K562 (cell line): ENCODE data around the gene C17orf113. TPM values are rescaled to one million over a fixed set of nuclear protein-coding genes. Genes with fewer than 3 reads are reported as not detected.

Experiments
- FOXM1 ChIP-seq, 2 experiments: fragments of 450-650 bp in 1 of 2; sonication (generic) in 1 of 2; formaldehyde crosslinking in 1 of 2; IDR thresholded peaks; 2 replicates each; pipeline versions ENCODE4 v1.6.1 to v1.9.0; 2017 to 2022; ENCODE audit warnings: low read depth in 2 of 2, mild to moderate bottlenecking in 2 of 2, missing genetic modification reagents in 1 of 2, moderate library complexity in 1 of 2
- KDM1A ChIP-seq, 2 experiments: fragments of 450-650 bp; IDR thresholded peaks; 2 replicates each; pipeline ENCODE4 v1.6.1; 2016; ENCODE audit warnings: mild to moderate bottlenecking in 2 of 2
- NCOA4 ChIP-seq: fragments of 450-650 bp; IDR thresholded peaks from 2 replicates; pipeline ENCODE4 v1.6.1; 2018; ENCODE audit warnings: mild to moderate bottlenecking; ENCODE audit not compliant: partially characterized antibody
- RNF2 ChIP-seq: sonication (generic); IDR thresholded peaks from 2 replicates; pipeline ENCODE4 v1.6.1; 2016
- ZKSCAN8 ChIP-seq: fragments of 200-800 bp; sonication (Bioruptor generic); IDR thresholded peaks from 2 replicates; pipeline ENCODE4 v1.6.1; 2016; ENCODE audit warnings: missing genetic modification characterization, missing compliant biosample characterization
- ZNF143 ChIP-seq: sonication (generic); formaldehyde crosslinking; IDR thresholded peaks from 2 replicates; pipeline ENCODE4 v1.9.0; 2022; ENCODE audit warnings: mild to moderate bottlenecking, missing genetic modification reagents
- ZNF280B ChIP-seq: fragments of 250-450 bp; sonication (Bioruptor Pico); IDR thresholded peaks from 2 replicates; pipeline ENCODE4 v1.5.1; 2021; ENCODE audit warnings: mild to moderate bottlenecking
- ZNF79 ChIP-seq: fragments of 250-450 bp; sonication (Bioruptor Pico); IDR thresholded peaks from 2 replicates; pipeline ENCODE4 v1.4.0; 2020; ENCODE audit warnings: low read depth, mild to moderate bottlenecking, moderate library complexity
- polyA plus RNA-seq, 8 experiments: library from polyadenylated mRNA; depleted of rRNA in 4 of 8; stranded (reverse) in 5 of 8; unstranded in 3 of 8; fragments of >200 nt; fragmentation: Nextera tagmentation in 2 of 8; fragmentation: Illumina TruSeq in 1 of 8; extraction: Ambion mirVana in 2 of 8; extraction: Trizol in 1 of 8; gene quantifications; 2 replicates each; pipeline versions ENCODE4 v1.2.1 to v1.2.3, GENCODE V29; 2011 to 2014; ENCODE audit warnings: inconsistent platforms in 1 of 8, missing spikeins in 1 of 8
- total RNA-seq, 7 experiments: library from RNA; depleted of rRNA in 6 of 7; stranded (reverse); fragments of >200 nt in 6 of 7; fragmentation: Illumina TruSeq in 2 of 7; extraction: Trizol in 2 of 7; gene quantifications; 2 replicates each; pipeline versions ENCODE4 v1.2.1 to v1.2.3, GENCODE V29; 2011 to 2021; ENCODE audit warnings: low replicate concordance in 1 of 7
- TF ChIP-seq, protein P1 (sequence below): sonication (generic); formaldehyde crosslinking; IDR thresholded peaks from 2 replicates; pipeline ENCODE4 v1.8.1; 2023; ENCODE audit warnings: missing genetic modification reagents, mild to moderate bottlenecking, borderline replicate concordance

Gene C17orf113
- total and polyA plus RNA-seq, 9 of the 15 experiments (the other 6 are each of a cell fraction or from before 2014, with no cell fraction given), result 0.10 to 1.2 (median 0.31) TPM

GRCh38 chr17:42061646-42062487 is 11.5 kb upstream of the C17orf113 start (continued):
- TF ChIP-seq, protein P1, sequence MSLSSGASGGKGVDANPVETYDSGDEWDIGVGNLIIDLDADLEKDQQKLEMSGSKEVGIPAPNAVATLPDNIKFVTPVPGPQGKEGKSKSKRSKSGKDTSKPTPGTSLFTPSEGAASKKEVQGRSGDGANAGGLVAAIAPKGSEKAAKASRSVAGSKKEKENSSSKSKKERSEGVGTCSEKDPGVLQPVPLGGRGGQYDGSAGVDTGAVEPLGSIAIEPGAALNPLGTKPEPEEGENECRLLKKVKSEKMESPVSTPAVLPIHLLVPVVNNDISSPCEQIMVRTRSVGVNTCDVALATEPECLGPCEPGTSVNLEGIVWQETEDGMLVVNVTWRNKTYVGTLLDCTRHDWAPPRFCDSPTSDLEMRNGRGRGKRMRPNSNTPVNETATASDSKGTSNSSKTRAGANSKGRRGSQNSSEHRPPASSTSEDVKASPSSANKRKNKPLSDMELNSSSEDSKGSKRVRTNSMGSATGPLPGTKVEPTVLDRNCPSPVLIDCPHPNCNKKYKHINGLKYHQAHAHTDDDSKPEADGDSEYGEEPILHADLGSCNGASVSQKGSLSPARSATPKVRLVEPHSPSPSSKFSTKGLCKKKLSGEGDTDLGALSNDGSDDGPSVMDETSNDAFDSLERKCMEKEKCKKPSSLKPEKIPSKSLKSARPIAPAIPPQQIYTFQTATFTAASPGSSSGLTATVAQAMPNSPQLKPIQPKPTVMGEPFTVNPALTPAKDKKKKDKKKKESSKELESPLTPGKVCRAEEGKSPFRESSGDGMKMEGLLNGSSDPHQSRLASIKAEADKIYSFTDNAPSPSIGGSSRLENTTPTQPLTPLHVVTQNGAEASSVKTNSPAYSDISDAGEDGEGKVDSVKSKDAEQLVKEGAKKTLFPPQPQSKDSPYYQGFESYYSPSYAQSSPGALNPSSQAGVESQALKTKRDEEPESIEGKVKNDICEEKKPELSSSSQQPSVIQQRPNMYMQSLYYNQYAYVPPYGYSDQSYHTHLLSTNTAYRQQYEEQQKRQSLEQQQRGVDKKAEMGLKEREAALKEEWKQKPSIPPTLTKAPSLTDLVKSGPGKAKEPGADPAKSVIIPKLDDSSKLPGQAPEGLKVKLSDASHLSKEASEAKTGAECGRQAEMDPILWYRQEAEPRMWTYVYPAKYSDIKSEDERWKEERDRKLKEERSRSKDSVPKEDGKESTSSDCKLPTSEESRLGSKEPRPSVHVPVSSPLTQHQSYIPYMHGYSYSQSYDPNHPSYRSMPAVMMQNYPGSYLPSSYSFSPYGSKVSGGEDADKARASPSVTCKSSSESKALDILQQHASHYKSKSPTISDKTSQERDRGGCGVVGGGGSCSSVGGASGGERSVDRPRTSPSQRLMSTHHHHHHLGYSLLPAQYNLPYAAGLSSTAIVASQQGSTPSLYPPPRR (CRISPR knock-in tag), result no peak
- TF ChIP-seq ZNF79 (CRISPR knock-in tag) (no peak), NCOA4 (no peak), RNF2 (no peak), ZNF143 (no peak), ZNF280B (no peak), FOXM1 (IDR thresholded peaks at IDR 0.05; ENCODE audit: low read depth) (no peak), FOXM1 (CRISPR knock-in tag; IDR thresholded peaks at IDR 0.05; ENCODE audit: low read depth) (no peak), KDM1A (IDR thresholded peaks at IDR 0.05) (no peak), ZKSCAN8 (CRISPR knock-in tag) (no peak)
